HL-60 (cell line): ENCODE results near the gene TIMM50.

ENCODE experiments used
- DNase-seq, 2 experiments: peaks; one replicate each; pipeline ENCODE4 v3.0.0-alpha.2; 2010 to 2020; ENCODE audit warnings: low read depth in 1 of 2, low spot score in 1 of 2
- H3K27ac ChIP-seq: fragments of 250-450 bp; sonication (Bioruptor Pico); replicated peaks from 2 replicates; pipeline ENCODE4 v1.5.1; 2020; ENCODE audit warnings: mild to moderate bottlenecking, moderate library complexity
- H3K27me3 ChIP-seq: fragments of 250-450 bp; sonication (Bioruptor Pico); 2 replicates; pipeline ENCODE4 v1.5.1; 2021; ENCODE audit warnings: mild to moderate bottlenecking, moderate library complexity; ENCODE audit not compliant: insufficient read depth, poor library complexity, severe bottlenecking
- H3K4me3 ChIP-seq: replicated peaks from 2 replicates; pipeline ENCODE4 v1.5.1; 2011; ENCODE audit warnings: mild to moderate bottlenecking, control low read depth, low read length; ENCODE audit not compliant: insufficient read depth
- CTCF ChIP-seq: IDR thresholded peaks from one replicate; pipeline ENCODE4 v1.5.1; 2011; ENCODE audit warnings: low read length, control low read depth, inconsistent platforms; ENCODE audit not compliant: insufficient read depth
- GABPA ChIP-seq: IDR thresholded peaks from 2 replicates; pipeline ENCODE4 v1.6.1; 2012; ENCODE audit warnings: low read depth
- POLR2AphosphoS5 ChIP-seq: IDR thresholded peaks from 2 replicates; pipeline ENCODE4 v1.6.1; 2012; ENCODE audit warnings: low read depth
- SPI1 ChIP-seq: IDR thresholded peaks from 2 replicates; pipeline ENCODE4 v1.6.1; 2012; ENCODE audit warnings: low read depth, mild to moderate bottlenecking, borderline replicate concordance
- TF ChIP-seq, protein P1 (sequence below): IDR thresholded peaks from 2 replicates; pipeline ENCODE4 v1.6.1; 2012; ENCODE audit warnings: low read depth; ENCODE audit not compliant: insufficient replicate concordance

Gene TIMM50

GRCh38 chr19:39472746-39473442 is 7.7 kb upstream of the TIMM50 start:
- TF ChIP-seq CTCF: no peak
- no peak for TF ChIP-seq GABPA
- TF ChIP-seq, protein P1, sequence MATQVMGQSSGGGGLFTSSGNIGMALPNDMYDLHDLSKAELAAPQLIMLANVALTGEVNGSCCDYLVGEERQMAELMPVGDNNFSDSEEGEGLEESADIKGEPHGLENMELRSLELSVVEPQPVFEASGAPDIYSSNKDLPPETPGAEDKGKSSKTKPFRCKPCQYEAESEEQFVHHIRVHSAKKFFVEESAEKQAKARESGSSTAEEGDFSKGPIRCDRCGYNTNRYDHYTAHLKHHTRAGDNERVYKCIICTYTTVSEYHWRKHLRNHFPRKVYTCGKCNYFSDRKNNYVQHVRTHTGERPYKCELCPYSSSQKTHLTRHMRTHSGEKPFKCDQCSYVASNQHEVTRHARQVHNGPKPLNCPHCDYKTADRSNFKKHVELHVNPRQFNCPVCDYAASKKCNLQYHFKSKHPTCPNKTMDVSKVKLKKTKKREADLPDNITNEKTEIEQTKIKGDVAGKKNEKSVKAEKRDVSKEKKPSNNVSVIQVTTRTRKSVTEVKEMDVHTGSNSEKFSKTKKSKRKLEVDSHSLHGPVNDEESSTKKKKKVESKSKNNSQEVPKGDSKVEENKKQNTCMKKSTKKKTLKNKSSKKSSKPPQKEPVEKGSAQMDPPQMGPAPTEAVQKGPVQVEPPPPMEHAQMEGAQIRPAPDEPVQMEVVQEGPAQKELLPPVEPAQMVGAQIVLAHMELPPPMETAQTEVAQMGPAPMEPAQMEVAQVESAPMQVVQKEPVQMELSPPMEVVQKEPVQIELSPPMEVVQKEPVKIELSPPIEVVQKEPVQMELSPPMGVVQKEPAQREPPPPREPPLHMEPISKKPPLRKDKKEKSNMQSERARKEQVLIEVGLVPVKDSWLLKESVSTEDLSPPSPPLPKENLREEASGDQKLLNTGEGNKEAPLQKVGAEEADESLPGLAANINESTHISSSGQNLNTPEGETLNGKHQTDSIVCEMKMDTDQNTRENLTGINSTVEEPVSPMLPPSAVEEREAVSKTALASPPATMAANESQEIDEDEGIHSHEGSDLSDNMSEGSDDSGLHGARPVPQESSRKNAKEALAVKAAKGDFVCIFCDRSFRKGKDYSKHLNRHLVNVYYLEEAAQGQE: no peak
- no peak for TF ChIP-seq SPI1
- TF ChIP-seq POLR2AphosphoS5: no peak
- DNase-seq: no peak
- no peak overlapping the region for H3K27ac ChIP-seq
- H3K4me3 ChIP-seq: no peak overlapping the region
- H3K27me3 ChIP-seq: no peaks in the 10 kb centered on the region

GRCh38 chr19:39473443-39473960 is 7.1 kb upstream of the TIMM50 start:
- no peak overlapping the region for H3K27ac ChIP-seq
- no peak overlapping the region for H3K4me3 ChIP-seq
- H3K27me3 ChIP-seq: no peaks in the 10 kb centered on the region
- TF ChIP-seq POLR2AphosphoS5: no peak
- TF ChIP-seq GABPA: no peak
- no peak for TF ChIP-seq SPI1
- TF ChIP-seq, protein P1: no peak
- no peak for DNase-seq

- H3K27me3 ChIP-seq: no peaks in the 10 kb centered on the region
- TF ChIP-seq CTCF (peak; percentile 49), SPI1 (peak; percentile 37; the same call in 1 of the 2 replicates), POLR2AphosphoS5 (no peak), GABPA (no peak)
- TF ChIP-seq, protein P1: no peak
- no peak overlapping the region for H3K27ac ChIP-seq
- DNase-seq: peak in 1 of 2 experiments; percentile 56
- no peak overlapping the region for H3K4me3 ChIP-seq
Observed at GRCh38 chr19:39474139-39474620, 6.5 kb upstream of the TIMM50 start.
